HCT116 (cell line): ENCODE data around the gene IMPG2. TPM values are rescaled to one million over a fixed set of nuclear protein-coding genes. Genes with fewer than 3 reads are reported as not detected.

Experiments
- ATAC-seq: fragments of 200-7000 bp; cut with Tn5 transposase; 2 replicates; pipeline ENCODE4 v1.9.1; 2020; ENCODE audit warnings: mild to moderate bottlenecking, moderate library complexity
- BruUV-seq: library from RNA; stranded (reverse); fragments of 400-500 nt; replicated peaks from 2 replicates; lab custom pipeline; 2021; lab: Mats Ljungman, UMichigan
- CTCF ChIA-PET: fragments of 300-600 bp; sonication (Branson Sonifier 250); formaldehyde crosslinking; loops from one replicate; lab custom pipeline; 2021; ENCODE audit warnings: antibody characterized with exemption; lab: Charles Lee
- POLR2A ChIA-PET: fragments of 300-600, 350-600 bp; sonication (Branson Sonifier 250); formaldehyde crosslinking; loops from one replicate; lab custom pipeline; 2021; ENCODE audit warnings: antibody characterized with exemption; lab: Charles Lee
- RAD21 ChIA-PET, 2 experiments: fragments of 300-600 bp; sonication (Branson Sonifier 250); formaldehyde crosslinking; loops; one replicate each; lab custom pipeline; 2023; ENCODE audit warnings: low total read pairs in 2 of 2; ENCODE audit not compliant: uncharacterized antibody in 2 of 2, unreplicated experiment in 2 of 2, low non-redundant PET in 1 of 2; lab: Charles Lee
- DNase-seq: peaks from one replicate; pipeline ENCODE4 v3.0.0-alpha.2; 2010; ENCODE audit warnings: low read depth, low spot score
- H2AFZ ChIP-seq: fragments of 200-600 bp; shearing (Covaris generic), sonication (generic); 2 replicates; pipeline ENCODE4 v1.6.1; 2017; ENCODE audit warnings: low read depth, mixed run types, mixed read lengths, antibody characterized with exemption, low read length; ENCODE audit not compliant: poor library complexity, severe bottlenecking
- H3K27ac ChIP-seq: 2 replicates; pipeline ENCODE4 v1.5.1; 2012; ENCODE audit warnings: low read depth, low read length
- H3K27me3 ChIP-seq: fragments of 200-600 bp; sonication (generic); 2 replicates; pipeline ENCODE4 v1.6.1; 2016; ENCODE audit warnings: mixed run types, low read length, mixed read lengths; ENCODE audit not compliant: insufficient read depth
- H3K36me3 ChIP-seq, 2 experiments: fragments of 200-500 bp in 1 of 2; fragments of 200-600 bp in 1 of 2; sonication (Bioruptor generic) in 1 of 2; sonication (generic) in 1 of 2; 2 replicates each; pipeline versions ENCODE4 v1.5.1 to v1.6.1; 2014 to 2016; ENCODE audit warnings: low read length in 2 of 2, inconsistent platforms in 1 of 2, mixed read lengths in 1 of 2, mixed run types in 1 of 2; ENCODE audit not compliant: insufficient read depth in 2 of 2, control insufficient read depth in 1 of 2
- H3K4me1 ChIP-seq, 2 experiments: fragments of 200-600 bp in 1 of 2; sonication (generic) in 1 of 2; 2 replicates each; pipeline versions ENCODE4 v1.5.1 to v1.6.1; 2012 to 2017; ENCODE audit warnings: low read length in 2 of 2, inconsistent platforms in 1 of 2, mild to moderate bottlenecking in 1 of 2, mixed read lengths in 1 of 2, mixed run types in 1 of 2, moderate library complexity in 1 of 2; ENCODE audit not compliant: insufficient read depth in 2 of 2, control insufficient read depth in 1 of 2
- H3K4me2 ChIP-seq: fragments of 200-600 bp; sonication (generic); 2 replicates; pipeline ENCODE4 v1.6.1; 2017; ENCODE audit warnings: mixed run types, low read length, mixed read lengths
- H3K4me3 ChIP-seq, 2 experiments: fragments of 200-600 bp in 1 of 2; sonication (generic) in 1 of 2; replicated peaks in 1 of 2; 2 replicates each; pipeline ENCODE4 v1.5.1; 2011 to 2016; ENCODE audit warnings: low read length in 2 of 2, control low read depth in 1 of 2, low read depth in 1 of 2, mild to moderate bottlenecking in 1 of 2, mixed read lengths in 1 of 2, mixed run types in 1 of 2
- H3K79me2 ChIP-seq: fragments of 200-600 bp; sonication (generic); 2 replicates; pipeline ENCODE4 v1.6.1; 2017; ENCODE audit warnings: mild to moderate bottlenecking, mixed run types, low read length, moderate library complexity, mixed read lengths; ENCODE audit not compliant: insufficient read depth
- H3K9ac ChIP-seq: fragments of 200-600 bp; sonication (generic); 2 replicates; pipeline ENCODE4 v1.6.1; 2016; ENCODE audit warnings: low read length, mixed read lengths
- H3K9me2 ChIP-seq: fragments of 200-600 bp; sonication (generic), shearing (Covaris generic); 2 replicates; pipeline ENCODE4 v1.6.1; 2017; ENCODE audit warnings: mixed run types, mild to moderate bottlenecking, moderate library complexity; ENCODE audit not compliant: insufficient read depth
- H3K9me3 ChIP-seq, 2 experiments: fragments of 200-500 bp in 1 of 2; fragments of 200-600 bp in 1 of 2; sonication (Bioruptor generic) in 1 of 2; sonication (generic) in 1 of 2; 2 replicates each; pipeline ENCODE4 v1.6.1; 2014 to 2017; ENCODE audit warnings: low read length in 2 of 2, mixed read lengths in 2 of 2, inconsistent platforms in 1 of 2, low read depth in 1 of 2, mild to moderate bottlenecking in 1 of 2, mixed run types in 1 of 2, moderate library complexity in 1 of 2; ENCODE audit not compliant: control insufficient read depth in 1 of 2, insufficient read depth in 1 of 2
- H4K20me1 ChIP-seq: fragments of 200-600 bp; sonication (generic), shearing (Covaris generic); 2 replicates; pipeline ENCODE4 v1.6.1; 2017; ENCODE audit warnings: mixed run types, mild to moderate bottlenecking, moderate library complexity; ENCODE audit not compliant: insufficient read depth
- ATF3 ChIP-seq: IDR thresholded peaks from 2 replicates; pipeline ENCODE4 v1.6.1; 2012
- EGR1 ChIP-seq: IDR thresholded peaks from 2 replicates; pipeline ENCODE4 v1.6.1; 2012; ENCODE audit warnings: low read depth
- EZH2 ChIP-seq: fragments of 200-600 bp; sonication (generic); IDR thresholded peaks from 2 replicates; pipeline ENCODE4 v1.6.1; 2017; ENCODE audit warnings: antibody characterized with exemption, mixed run types
- FOSL1 ChIP-seq: IDR thresholded peaks from 2 replicates; pipeline ENCODE4 v1.6.1; 2012; ENCODE audit warnings: low read depth
- SRF ChIP-seq: IDR thresholded peaks from 2 replicates; pipeline ENCODE4 v1.6.1; 2012; ENCODE audit warnings: low read depth
- YY1 ChIP-seq: IDR thresholded peaks from 2 replicates; pipeline ENCODE4 v1.6.1; 2011; ENCODE audit warnings: low read length, low read depth, moderate library complexity, mild to moderate bottlenecking; ENCODE audit not compliant: insufficient replicate concordance; ENCODE audit errors: extremely low read depth
- ZFX ChIP-seq: fragments of 450-650 bp; IDR thresholded peaks from 2 replicates; pipeline ENCODE4 v1.6.1; 2017
- intact Hi-C: fragments of 100-400 bp; cut with micrococcal nuclease; formaldehyde crosslinking; loops from 2 replicates; pipeline ENCODE4 v1.10.0; 2022
- total RNA-seq: library from RNA; stranded (reverse); gene quantifications from one replicate; pipeline ENCODE4 v1.2.1, GENCODE V29; 2021; ENCODE audit not compliant: unreplicated experiment
- TF ChIP-seq, protein P1 (sequence below), 3 experiments: fragments of 200-600 bp in 1 of 3; sonication (generic) in 1 of 3; IDR thresholded peaks in 2 of 3; conservative IDR thresholded peaks in 1 of 3; 2 replicates each; pipeline ENCODE4 v1.5.1; 2012 to 2017; ENCODE audit warnings: low read depth in 2 of 3, low read length in 2 of 3, antibody characterized with exemption in 1 of 3, borderline replicate concordance in 1 of 3, control low read depth in 1 of 3, mild to moderate bottlenecking in 1 of 3, mixed read lengths in 1 of 3, mixed run types in 1 of 3, moderate library complexity in 1 of 3; ENCODE audit not compliant: insufficient read depth in 1 of 3
- TF ChIP-seq, protein P2 (sequence below): IDR thresholded peaks from 2 replicates; pipeline ENCODE4 v1.6.1; 2012; ENCODE audit warnings: low read depth
- TF ChIP-seq, protein P3 (sequence below): IDR thresholded peaks from 2 replicates; pipeline ENCODE4 v1.6.1; 2011; ENCODE audit warnings: mild to moderate bottlenecking, low read length, moderate library complexity; ENCODE audit not compliant: insufficient replicate concordance; ENCODE audit errors: extremely low read depth

Gene IMPG2
- total RNA-seq, 1 experiment from 2014 or later, result 0.20 TPM

- TF ChIP-seq, protein P1, sequence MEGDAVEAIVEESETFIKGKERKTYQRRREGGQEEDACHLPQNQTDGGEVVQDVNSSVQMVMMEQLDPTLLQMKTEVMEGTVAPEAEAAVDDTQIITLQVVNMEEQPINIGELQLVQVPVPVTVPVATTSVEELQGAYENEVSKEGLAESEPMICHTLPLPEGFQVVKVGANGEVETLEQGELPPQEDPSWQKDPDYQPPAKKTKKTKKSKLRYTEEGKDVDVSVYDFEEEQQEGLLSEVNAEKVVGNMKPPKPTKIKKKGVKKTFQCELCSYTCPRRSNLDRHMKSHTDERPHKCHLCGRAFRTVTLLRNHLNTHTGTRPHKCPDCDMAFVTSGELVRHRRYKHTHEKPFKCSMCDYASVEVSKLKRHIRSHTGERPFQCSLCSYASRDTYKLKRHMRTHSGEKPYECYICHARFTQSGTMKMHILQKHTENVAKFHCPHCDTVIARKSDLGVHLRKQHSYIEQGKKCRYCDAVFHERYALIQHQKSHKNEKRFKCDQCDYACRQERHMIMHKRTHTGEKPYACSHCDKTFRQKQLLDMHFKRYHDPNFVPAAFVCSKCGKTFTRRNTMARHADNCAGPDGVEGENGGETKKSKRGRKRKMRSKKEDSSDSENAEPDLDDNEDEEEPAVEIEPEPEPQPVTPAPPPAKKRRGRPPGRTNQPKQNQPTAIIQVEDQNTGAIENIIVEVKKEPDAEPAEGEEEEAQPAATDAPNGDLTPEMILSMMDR (IDR thresholded peaks at IDR 0.05 in 2 of 3, conservative IDR thresholded peaks at IDR 0.05 in 1 of 3; ENCODE audit: borderline replicate concordance in 1 of 3, insufficient read depth in 1 of 3, low read depth in 2 of 3, low read length in 2 of 3), result no peak
- TF ChIP-seq SRF, result no peak
- TF ChIP-seq EGR1, result no peak
- TF ChIP-seq ZFX, result no peak
Measured at GRCh38 chr3:101244212-101244575, 76.2 kb downstream of the IMPG2 start (continued).

DNA sequence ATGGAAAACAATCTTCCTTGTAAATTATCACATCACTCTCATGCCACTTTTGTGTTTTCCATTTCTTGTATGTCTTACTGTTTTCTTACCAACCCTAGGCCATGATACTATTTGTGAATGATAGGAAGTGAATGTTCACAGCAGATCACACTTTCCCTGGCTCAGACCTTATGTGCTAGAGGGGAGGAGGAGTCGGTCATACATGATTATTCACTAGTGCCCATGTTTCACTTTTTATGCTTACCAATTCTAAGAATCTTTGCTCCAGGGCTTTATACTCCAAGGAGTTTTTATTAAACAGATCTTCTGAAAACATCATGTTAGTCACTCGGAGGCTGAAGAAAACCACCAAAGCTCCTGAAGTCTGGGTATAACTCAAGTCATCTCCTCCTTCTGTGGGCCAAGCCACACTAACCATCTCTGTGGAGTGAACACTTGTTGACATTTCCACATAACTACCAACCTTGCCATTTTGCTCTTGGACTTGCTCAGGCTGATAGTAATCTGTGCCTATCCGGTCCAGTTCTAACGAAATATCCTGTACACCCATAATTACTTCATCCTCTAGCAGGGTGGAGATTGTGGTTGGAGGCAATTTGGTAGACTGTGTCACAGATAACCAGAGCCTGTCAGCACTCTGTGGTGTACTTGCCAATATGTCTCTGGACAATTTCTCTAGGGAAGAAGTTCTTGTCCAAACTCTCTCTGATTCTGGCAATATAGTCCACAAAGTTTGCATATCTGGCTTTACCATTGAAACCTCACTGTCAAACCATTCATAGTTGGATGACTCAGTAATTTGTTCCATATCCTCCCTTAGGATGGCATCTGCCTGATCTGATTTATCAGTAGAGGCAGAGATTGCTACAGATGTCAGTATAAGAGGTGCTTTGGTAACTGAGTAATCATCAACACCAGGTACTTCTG is 76.8 kb downstream of the IMPG2 start:
- no TSS peak for BruUV-seq
- ATAC-seq (no peak), DNase-seq (no peak)
- H3K79me2 ChIP-seq, result no peaks in the 10 kb centered on the region
- CTCF ChIA-PET, result no interaction called here
- H3K36me3 ChIP-seq, result no peaks in the 10 kb centered on the region
- H3K9me3 ChIP-seq, result no peaks in the 10 kb centered on the region
- H2AFZ ChIP-seq, result no peak overlapping the region
- H3K27me3 ChIP-seq, result no peaks in the 10 kb centered on the region
- H3K4me2 ChIP-seq, result no peak overlapping the region
- RAD21 ChIA-PET, result no interaction called here
- POLR2A ChIA-PET, result no interaction called here
- H3K4me3 ChIP-seq, result no peak overlapping the region
- intact Hi-C loops, result no loop called here
- H3K9me2 ChIP-seq, result no peaks in the 10 kb centered on the region
- no peaks in the 10 kb centered on the region for H3K4me1 ChIP-seq
- no peak overlapping the region for H3K9ac ChIP-seq
- H4K20me1 ChIP-seq, result no peaks in the 10 kb centered on the region
- H3K27ac ChIP-seq, result no peak overlapping the region
- TF ChIP-seq SRF, result no peak
- TF ChIP-seq EZH2, result no peak
- TF ChIP-seq ATF3, result no peak
- TF ChIP-seq, protein P2, sequence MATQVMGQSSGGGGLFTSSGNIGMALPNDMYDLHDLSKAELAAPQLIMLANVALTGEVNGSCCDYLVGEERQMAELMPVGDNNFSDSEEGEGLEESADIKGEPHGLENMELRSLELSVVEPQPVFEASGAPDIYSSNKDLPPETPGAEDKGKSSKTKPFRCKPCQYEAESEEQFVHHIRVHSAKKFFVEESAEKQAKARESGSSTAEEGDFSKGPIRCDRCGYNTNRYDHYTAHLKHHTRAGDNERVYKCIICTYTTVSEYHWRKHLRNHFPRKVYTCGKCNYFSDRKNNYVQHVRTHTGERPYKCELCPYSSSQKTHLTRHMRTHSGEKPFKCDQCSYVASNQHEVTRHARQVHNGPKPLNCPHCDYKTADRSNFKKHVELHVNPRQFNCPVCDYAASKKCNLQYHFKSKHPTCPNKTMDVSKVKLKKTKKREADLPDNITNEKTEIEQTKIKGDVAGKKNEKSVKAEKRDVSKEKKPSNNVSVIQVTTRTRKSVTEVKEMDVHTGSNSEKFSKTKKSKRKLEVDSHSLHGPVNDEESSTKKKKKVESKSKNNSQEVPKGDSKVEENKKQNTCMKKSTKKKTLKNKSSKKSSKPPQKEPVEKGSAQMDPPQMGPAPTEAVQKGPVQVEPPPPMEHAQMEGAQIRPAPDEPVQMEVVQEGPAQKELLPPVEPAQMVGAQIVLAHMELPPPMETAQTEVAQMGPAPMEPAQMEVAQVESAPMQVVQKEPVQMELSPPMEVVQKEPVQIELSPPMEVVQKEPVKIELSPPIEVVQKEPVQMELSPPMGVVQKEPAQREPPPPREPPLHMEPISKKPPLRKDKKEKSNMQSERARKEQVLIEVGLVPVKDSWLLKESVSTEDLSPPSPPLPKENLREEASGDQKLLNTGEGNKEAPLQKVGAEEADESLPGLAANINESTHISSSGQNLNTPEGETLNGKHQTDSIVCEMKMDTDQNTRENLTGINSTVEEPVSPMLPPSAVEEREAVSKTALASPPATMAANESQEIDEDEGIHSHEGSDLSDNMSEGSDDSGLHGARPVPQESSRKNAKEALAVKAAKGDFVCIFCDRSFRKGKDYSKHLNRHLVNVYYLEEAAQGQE, result no peak
- TF ChIP-seq, protein P1 (IDR thresholded peaks at IDR 0.05 in 2 of 3, conservative IDR thresholded peaks at IDR 0.05 in 1 of 3; ENCODE audit: borderline replicate concordance in 1 of 3, insufficient read depth in 1 of 3, low read depth in 2 of 3, low read length in 2 of 3), result no peak
- TF ChIP-seq ZFX, result no peak
- TF ChIP-seq EGR1, result no peak
- no peak for TF ChIP-seq FOSL1
- no peak for TF ChIP-seq YY1
- TF ChIP-seq, protein P3, sequence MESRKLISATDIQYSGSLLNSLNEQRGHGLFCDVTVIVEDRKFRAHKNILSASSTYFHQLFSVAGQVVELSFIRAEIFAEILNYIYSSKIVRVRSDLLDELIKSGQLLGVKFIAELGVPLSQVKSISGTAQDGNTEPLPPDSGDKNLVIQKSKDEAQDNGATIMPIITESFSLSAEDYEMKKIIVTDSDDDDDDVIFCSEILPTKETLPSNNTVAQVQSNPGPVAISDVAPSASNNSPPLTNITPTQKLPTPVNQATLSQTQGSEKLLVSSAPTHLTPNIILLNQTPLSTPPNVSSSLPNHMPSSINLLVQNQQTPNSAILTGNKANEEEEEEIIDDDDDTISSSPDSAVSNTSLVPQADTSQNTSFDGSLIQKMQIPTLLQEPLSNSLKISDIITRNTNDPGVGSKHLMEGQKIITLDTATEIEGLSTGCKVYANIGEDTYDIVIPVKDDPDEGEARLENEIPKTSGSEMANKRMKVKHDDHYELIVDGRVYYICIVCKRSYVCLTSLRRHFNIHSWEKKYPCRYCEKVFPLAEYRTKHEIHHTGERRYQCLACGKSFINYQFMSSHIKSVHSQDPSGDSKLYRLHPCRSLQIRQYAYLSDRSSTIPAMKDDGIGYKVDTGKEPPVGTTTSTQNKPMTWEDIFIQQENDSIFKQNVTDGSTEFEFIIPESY, result no peak
